Measurements from ENCODE around the gene ENTREP3. TPM values are rescaled to one million over a fixed set of nuclear protein-coding genes. Genes with fewer than 3 reads are reported as not detected.

Gene ENTREP3
- total RNA-seq, 2 donors from 2014 or later, result 49.5 to 65.9 TPM

- Histone ChIP-seq H3K9ac (ENCODE audit: extremely low read depth, low read length, poor library complexity, severe bottlenecking) (peak within 1 kb of the TSS; percentile 56), H3K4me3 (ENCODE audit: low read length) (peak within 1 kb of the TSS; percentile 92), H3K27ac (ENCODE audit: low read depth, low read length) (peak within 1 kb of the TSS; percentile 59), H3K9me3 (ENCODE audit: control insufficient read depth, low read length) (no peaks in the 10 kb centered on the region), H3K27me3 (ENCODE audit: control insufficient read depth, insufficient read depth, low read length, poor library complexity, severe bottlenecking) (no peaks in the 10 kb centered on the region), H3K36me3 (ENCODE audit: control insufficient read depth, insufficient read depth, low read length) (peaks cover 60% of the 10 kb centered on the region), H3K4me1 (ENCODE audit: control insufficient read depth, insufficient read depth, low read length) (no peaks in the 10 kb centered on the region)
- Mint-ChIP-seq H3K9me3 (no peaks in the 10 kb centered on the region), H3K27ac (peak within 1 kb of the TSS; percentile 94), H3K36me3 (ENCODE audit: low read depth) (peaks cover 61% of the 10 kb centered on the region), H3K4me3 (peak within 1 kb of the TSS; percentile 91), H3K4me1 (peaks cover 13% of the 10 kb centered on the region), H3K27me3 (ENCODE audit: insufficient read depth) (no peaks in the 10 kb centered on the region)
- no peak for TF ChIP-seq CTCF (conservative IDR thresholded peaks at IDR 0.05)
- peak; percentile 98 for DNase-seq
- 2 to 5% methylated on average over 22 to 47 of the region's 47 CpGs for WGBS, 2 experiments (ENCODE audit: insufficient coverage in 1 of 2, insufficient read length in 1 of 2)
Observed at GRCh38 chr1:155261852-155262673, 6.8 kb upstream of the ENTREP3 start, which contains the start of gene SCAMP3. TSS of gene SCAMP3 (minus strand) at chr1:155262360. CDS start at chr1:155262151, 209 bp downstream.

GRCh38 chr1:155261493-155261851 is 6.2 kb upstream of the ENTREP3 start:
- H3K4me1 Mint-ChIP-seq, result peaks cover 13% of the 10 kb centered on the region
- peak; percentile 49 for TF ChIP-seq CTCF (conservative IDR thresholded peaks at IDR 0.05)
- WGBS, 2 experiments (ENCODE audit: insufficient coverage in 1 of 2, insufficient read length in 1 of 2), result 5 to 7% methylated on average over 6 to 9 of the region's 9 CpGs
- no peaks in the 10 kb centered on the region for H3K9me3 ChIP-seq (ENCODE audit: control insufficient read depth, low read length)
- H3K4me1 ChIP-seq (ENCODE audit: control insufficient read depth, insufficient read depth, low read length), result no peaks in the 10 kb centered on the region
- peaks cover 55% of the 10 kb centered on the region for H3K36me3 ChIP-seq (ENCODE audit: control insufficient read depth, insufficient read depth, low read length)
- H3K27ac ChIP-seq (ENCODE audit: low read depth, low read length), result peak overlapping the region; percentile 59
- DNase-seq, result no peak
- no peaks in the 10 kb centered on the region for H3K27me3 Mint-ChIP-seq (ENCODE audit: insufficient read depth)
- H3K9me3 Mint-ChIP-seq, result no peaks in the 10 kb centered on the region
- peak overlapping the region; percentile 56 for H3K9ac ChIP-seq (ENCODE audit: extremely low read depth, low read length, poor library complexity, severe bottlenecking)
- peak overlapping the region; percentile 94 for H3K27ac Mint-ChIP-seq
- peaks cover 56% of the 10 kb centered on the region for H3K36me3 Mint-ChIP-seq (ENCODE audit: low read depth)
- H3K27me3 ChIP-seq (ENCODE audit: control insufficient read depth, insufficient read depth, low read length, poor library complexity, severe bottlenecking), result no peaks in the 10 kb centered on the region
- peak overlapping the region; percentile 91 for H3K4me3 Mint-ChIP-seq
- peak overlapping the region; percentile 92 for H3K4me3 ChIP-seq (ENCODE audit: low read length)

- H3K4me3 ChIP-seq (ENCODE audit: low read length), result no peak overlapping the region
- WGBS, 2 experiments (ENCODE audit: insufficient coverage in 1 of 2, insufficient read length in 1 of 2), result 96 to 100% methylated on average over 3 to 5 of the region's 5 CpGs
- Mint-ChIP-seq H3K36me3 (ENCODE audit: low read depth) (peaks cover 46% of the 10 kb centered on the region), H3K27ac (peak overlapping the region; percentile 64), H3K27me3 (ENCODE audit: insufficient read depth) (no peaks in the 10 kb centered on the region), H3K9me3 (no peaks in the 10 kb centered on the region), H3K4me3 (no peak overlapping the region), H3K4me1 (peaks cover 17% of the 10 kb centered on the region)
- H3K27ac ChIP-seq (ENCODE audit: low read depth, low read length), result no peak overlapping the region
- H3K4me1 ChIP-seq (ENCODE audit: control insufficient read depth, insufficient read depth, low read length), result no peaks in the 10 kb centered on the region
- no peak for TF ChIP-seq CTCF (conservative IDR thresholded peaks at IDR 0.05)
- H3K36me3 ChIP-seq (ENCODE audit: control insufficient read depth, insufficient read depth, low read length), result peaks cover 43% of the 10 kb centered on the region
- no peaks in the 10 kb centered on the region for H3K9me3 ChIP-seq (ENCODE audit: control insufficient read depth, low read length)
- no peaks in the 10 kb centered on the region for H3K27me3 ChIP-seq (ENCODE audit: control insufficient read depth, insufficient read depth, low read length, poor library complexity, severe bottlenecking)
- no peak overlapping the region for H3K9ac ChIP-seq (ENCODE audit: extremely low read depth, low read length, poor library complexity, severe bottlenecking)
- no peak for DNase-seq
Observed at GRCh38 chr1:155260276-155260675, 5.0 kb upstream of the ENTREP3 start.

Data from endodermal cell (in vitro differentiated cells).